K562 (cell line): Measurements from ENCODE around the gene SURF4. TPM values are rescaled to one million over a fixed set of nuclear protein-coding genes. Genes with fewer than 3 reads are reported as not detected.

ENCODE experiments used
- ATAC-seq: fragments of 200-7000 bp; cut with Tn5 transposase; 3 replicates; pipeline ENCODE4 v1.9.1; 2020; ENCODE audit warnings: moderate library complexity
- BruUV-seq: library from RNA; stranded (reverse); fragments of 400-500 nt; replicated peaks from 2 replicates; lab custom pipeline; 2021; lab: Mats Ljungman, UMichigan
- CTCF ChIA-PET: fragments of 300-600 bp; formaldehyde crosslinking; extraction: SDS; loops from one replicate; lab custom pipeline; 2021; ENCODE audit warnings: low intra/inter-chr PET ratio; lab: Yijun Ruan, JAX
- POLR2A ChIA-PET: fragments of 300-600, 350-650 bp; sonication (Branson Sonifier 250); formaldehyde crosslinking; extraction: SDS; loops from one replicate; lab custom pipeline; 2021; ENCODE audit warnings: antibody characterized with exemption, inconsistent platforms; lab: Yijun Ruan, JAX
- DNase-seq, 4 experiments: peaks; one replicate each; pipeline versions ENCODE4 v3.0.0 to v3.0.0-alpha.2; 2011 to 2018; ENCODE audit warnings: low spot score in 3 of 4, mixed read lengths in 3 of 4; ENCODE audit errors: extremely low read depth in 1 of 4
- FAIRE-seq: peaks from 2 replicates; lab custom pipeline; 2011; peaks lifted over from hg19 to GRCh38; lab: Jason Lieb, UNC
- H2AFZ ChIP-seq: 2 replicates; pipeline ENCODE4 v1.6.0; 2011; ENCODE audit warnings: low read depth, low read length, control low read depth, inconsistent platforms
- H3K27ac ChIP-seq: fragments of 200-600 bp; 3 replicates; pipeline ENCODE4 v1.8.0; 2011; ENCODE audit warnings: low read depth, mild to moderate bottlenecking, control low read depth, inconsistent platforms, low read length, moderate library complexity, mixed read lengths; ENCODE audit errors: extremely low read depth
- H3K27me3 ChIP-seq, 2 experiments: fragments of 300-600 bp in 1 of 2; 2 replicates in 1 of 2; 3 replicates in 1 of 2; pipeline versions ENCODE4 v1.6.0 to v1.8.0; 2011; ENCODE audit warnings: inconsistent platforms in 2 of 2, low read length in 2 of 2, mild to moderate bottlenecking in 1 of 2, mixed read lengths in 1 of 2, moderate library complexity in 1 of 2; ENCODE audit not compliant: control insufficient read depth in 2 of 2, insufficient read depth in 2 of 2
- H3K36me3 ChIP-seq: fragments of 300-600 bp; 3 replicates; pipeline ENCODE4 v1.8.0; 2011; ENCODE audit warnings: mild to moderate bottlenecking, low read length, inconsistent platforms; ENCODE audit not compliant: control insufficient read depth, insufficient read depth
- H3K4me1 ChIP-seq, 2 experiments: fragments of 200-600 bp in 1 of 2; replicated peaks in 1 of 2; 2 replicates in 1 of 2; 3 replicates in 1 of 2; pipeline versions ENCODE4 v1.5.1 to v1.8.0; 2011; ENCODE audit warnings: inconsistent platforms in 2 of 2, low read length in 2 of 2, mild to moderate bottlenecking in 1 of 2, mixed read lengths in 1 of 2, moderate library complexity in 1 of 2; ENCODE audit not compliant: control insufficient read depth in 2 of 2, insufficient read depth in 2 of 2
- H3K4me2 ChIP-seq: 2 replicates; pipeline ENCODE4 v1.6.1; 2011; ENCODE audit warnings: low read length, control low read depth, inconsistent platforms, mixed read lengths; ENCODE audit not compliant: insufficient read depth
- H3K4me3 ChIP-seq: fragments of 200-600 bp; sonication (generic), shearing (Covaris generic); 2 replicates; pipeline ENCODE4 v1.5.1; 2016; ENCODE audit warnings: control low read depth, inconsistent platforms
- H3K79me2 ChIP-seq: fragments of 200-600 bp; 3 replicates; pipeline ENCODE4 v1.8.0; 2011; ENCODE audit warnings: low read length, inconsistent platforms; ENCODE audit not compliant: control insufficient read depth, insufficient read depth
- H3K9ac ChIP-seq, 2 experiments: 2 replicates each; pipeline versions ENCODE4 v1.6.0 to v1.6.1; 2011; ENCODE audit warnings: low read depth in 2 of 2, low read length in 2 of 2, control low read depth in 1 of 2, inconsistent platforms in 1 of 2, mild to moderate bottlenecking in 1 of 2, mixed read lengths in 1 of 2; ENCODE audit not compliant: insufficient read depth in 1 of 2
- H3K9me1 ChIP-seq: one replicate; pipeline ENCODE4 v1.6.0; 2011; ENCODE audit warnings: inconsistent platforms, mild to moderate bottlenecking, low read length, moderate library complexity; ENCODE audit not compliant: control insufficient read depth, insufficient read depth
- H3K9me3 ChIP-seq: replicated peaks from 2 replicates; pipeline ENCODE4 v1.5.1; 2011; ENCODE audit warnings: low read depth, low read length, inconsistent platforms; ENCODE audit not compliant: control insufficient read depth, insufficient read depth
- H4K20me1 ChIP-seq: replicated peaks from 2 replicates; pipeline ENCODE4 v1.6.1; 2011; ENCODE audit warnings: low read length, inconsistent platforms, mixed read lengths; ENCODE audit not compliant: control insufficient read depth, insufficient read depth
- BHLHE40 ChIP-seq: IDR thresholded peaks from 2 replicates; pipeline ENCODE4 v1.6.1; 2011; ENCODE audit warnings: low read length, improper control_type of control experiment
- CBFA2T3 ChIP-seq: fragments of 450-650 bp; IDR thresholded peaks from 2 replicates; pipeline ENCODE4 v1.6.1; 2017
- CEBPB ChIP-seq: fragments of 450-650 bp; IDR thresholded peaks from 2 replicates; pipeline ENCODE4 v1.6.1; 2016; ENCODE audit warnings: missing genetic modification characterization, missing compliant biosample characterization
- E2F8 ChIP-seq: fragments of 450-650 bp; IDR thresholded peaks from 2 replicates; pipeline ENCODE4 v1.7.1; 2018; ENCODE audit warnings: mild to moderate bottlenecking, low read depth; ENCODE audit not compliant: partially characterized antibody
- ESRRA ChIP-seq: fragments of 450-650 bp; IDR thresholded peaks from 2 replicates; pipeline ENCODE4 v1.6.1; 2014; ENCODE audit warnings: low read depth, mild to moderate bottlenecking, moderate library complexity, borderline replicate concordance
- FOS ChIP-seq: IDR thresholded peaks from 3 replicates; pipeline ENCODE4 v1.6.1; 2011; ENCODE audit not compliant: insufficient read length; ENCODE audit errors: extremely low read depth
- GTF2F1 ChIP-seq: IDR thresholded peaks from 2 replicates; pipeline ENCODE4 v1.6.1; 2011; ENCODE audit warnings: low read depth, low read length, improper control_type of control experiment
- MTF1 ChIP-seq: fragments of 250-450 bp; sonication (Bioruptor Pico); IDR thresholded peaks from 2 replicates; pipeline ENCODE4 v1.9.0; 2021; ENCODE audit warnings: moderate library complexity, mild to moderate bottlenecking, inconsistent platforms, borderline replicate concordance
- MYNN ChIP-seq, 2 experiments: sonication (generic); formaldehyde crosslinking in 1 of 2; IDR thresholded peaks; 2 replicates each; pipeline versions ENCODE4 v1.5.0 to v1.6.1; 2016 to 2020; ENCODE audit warnings: antibody characterized with exemption in 1 of 2, missing genetic modification reagents in 1 of 2
- POLR2AphosphoS2 ChIP-seq: IDR thresholded peaks from 2 replicates; pipeline ENCODE4 v1.6.1; 2012; ENCODE audit warnings: low read length, improper control_type of control experiment
- POLR2AphosphoS5 ChIP-seq: IDR thresholded peaks from 2 replicates; pipeline ENCODE4 v1.6.1; 2011; ENCODE audit warnings: mild to moderate bottlenecking, low read depth, low read length, moderate library complexity; ENCODE audit not compliant: control insufficient read depth, insufficient read depth
- POLR2B ChIP-seq: fragments of 450-650 bp; IDR thresholded peaks from 2 replicates; pipeline ENCODE4 v1.6.1; 2018; ENCODE audit warnings: low read depth; ENCODE audit not compliant: partially characterized antibody
- SP2 ChIP-seq: IDR thresholded peaks from 2 replicates; pipeline ENCODE4 v1.6.1; 2011; ENCODE audit warnings: mild to moderate bottlenecking, low read depth, low read length, moderate library complexity; ENCODE audit not compliant: poor library complexity, severe bottlenecking; ENCODE audit errors: extremely low read depth
- SUPT5H ChIP-seq: fragments of 450-650 bp; IDR thresholded peaks from 2 replicates; pipeline ENCODE4 v1.6.1; 2016
- THRB ChIP-seq: fragments of 450-650 bp; formaldehyde crosslinking; conservative IDR thresholded peaks from 2 replicates; pipeline ENCODE4 v1.4.0; 2022; ENCODE audit warnings: mild to moderate bottlenecking, missing genetic modification characterization
- XRCC3 ChIP-seq: fragments of 450-650 bp; IDR thresholded peaks from 2 replicates; pipeline ENCODE4 v1.6.1; 2017; ENCODE audit warnings: mild to moderate bottlenecking, moderate library complexity
- ZKSCAN1 ChIP-seq: fragments of 150-350 bp; IDR thresholded peaks from 2 replicates; pipeline ENCODE4 v1.6.1; 2016; ENCODE audit warnings: low read depth, low read length
- WGBS: fragments of 100-300 bp; shearing (Covaris generic); methylation state at CpG from one replicate; pipeline ENCODE4 v1.1.6; 2016; ENCODE audit warnings: low coverage, mixed read lengths; ENCODE audit not compliant: insufficient coverage; ENCODE audit errors: missing lambda C conversion rate; 5-methylcytosine and 5-hydroxymethylcytosine counted together
- in situ Hi-C: fragments of 300-500 bp; cut with MboI; formaldehyde crosslinking; loops from 4 replicates; pipeline ENCODE4 v1.15.0; 2018; ENCODE audit warnings: inconsistent platforms, mixed read lengths
- intact Hi-C: fragments of 100-400 bp; cut with micrococcal nuclease; formaldehyde crosslinking; loops from 2 replicates; pipeline ENCODE4 v1.14.2; 2022
- polyA plus RNA-seq, 8 experiments: library from polyadenylated mRNA; depleted of rRNA in 4 of 8; stranded (reverse) in 5 of 8; unstranded in 3 of 8; fragments of >200 nt; fragmentation: Nextera tagmentation in 2 of 8; fragmentation: Illumina TruSeq in 1 of 8; extraction: Ambion mirVana in 2 of 8; extraction: Trizol in 1 of 8; gene quantifications; 2 replicates each; pipeline versions ENCODE4 v1.2.1 to v1.2.3, GENCODE V29; 2011 to 2014; ENCODE audit warnings: inconsistent platforms in 1 of 8, missing spikeins in 1 of 8
- total RNA-seq, 7 experiments: library from RNA; depleted of rRNA in 6 of 7; stranded (reverse); fragments of >200 nt in 6 of 7; fragmentation: Illumina TruSeq in 2 of 7; extraction: Trizol in 2 of 7; gene quantifications; 2 replicates each; pipeline versions ENCODE4 v1.2.1 to v1.2.3, GENCODE V29; 2011 to 2021; ENCODE audit warnings: low replicate concordance in 1 of 7

Gene SURF4
- total and polyA plus RNA-seq, 9 of the 15 experiments (the other 6 are each of a cell fraction or from before 2014, with no cell fraction given): 8.4 to 176 (median 130) TPM

- no peak for TF ChIP-seq GTF2F1
- TF ChIP-seq FOS: no peak
- TF ChIP-seq CEBPB (tag): no peak; the same call in 1 of the 2 replicates
- TF ChIP-seq XRCC3: no peak
- no peak for TF ChIP-seq BHLHE40
- TF ChIP-seq SP2: no peak
- TF ChIP-seq CBFA2T3: no peak
Measured at GRCh38 chr9:133362359-133363044, 13.4 kb downstream of the SURF4 start (continued).

GRCh38 chr9:133361507-133362092 lies 14.3 kb downstream of the SURF4 start:
- H3K79me2 ChIP-seq: peaks cover 23% of the 10 kb centered on the region
- in situ Hi-C loops (no loop called here), intact Hi-C loops (no loop called here)
- no peak overlapping the region for H3K27ac ChIP-seq
- H3K27me3 ChIP-seq: no peaks in the 10 kb centered on the region
- no peak overlapping the region for H2AFZ ChIP-seq
- ATAC-seq (peak; percentile 5; the same call in 2 of the 3 replicates), DNase-seq (no peak), FAIRE-seq (peak; percentile 32)
- H3K4me1 ChIP-seq: peaks cover 13 to 41% of the 10 kb centered on the region in 2 experiments; a peak in 4 of 5 replicates
- no peak overlapping the region for H3K4me2 ChIP-seq
- peaks cover 39% of the 10 kb centered on the region for H4K20me1 ChIP-seq
- POLR2A ChIA-PET: interaction anchor here (3.3 to 7.4 kb wide), 5 partner anchors 8 to 14 kb away, joined by 22 to 109 read pairs (median 33); partner anchors contain the start of genes MED22, RPL7A, STKLD1 and SURF1
- no peaks in the 10 kb centered on the region for H3K9me1 ChIP-seq
- BruUV-seq: no TSS peak
- no peak overlapping the region for H3K9ac ChIP-seq
- H3K9me3 ChIP-seq: no peaks in the 10 kb centered on the region
- 77% methylated on average over 13 of the region's 13 CpGs for WGBS
- CTCF ChIA-PET: no interaction called here
- H3K4me3 ChIP-seq: no peak overlapping the region
- H3K36me3 ChIP-seq: peaks cover 91% of the 10 kb centered on the region
- TF ChIP-seq E2F8 (peak; percentile 50), POLR2AphosphoS2 (peak; percentile 94), MYNN (IDR thresholded peaks at IDR 0.05) (peak; percentile 61; the same call in 1 of the 2 replicates), MYNN (CRISPR knock-in tag; IDR thresholded peaks at IDR 0.05) (no peak), POLR2AphosphoS5 (peak; percentile 45), ZKSCAN1 (no peak), POLR2B (peak; percentile 28), THRB (CRISPR knock-in tag) (0 out of 2 replicates have a peak, but pooled peaks have one; percentile 46), SUPT5H (peak; percentile 53), ESRRA (peak; percentile 43; the same call in 1 of the 2 replicates), MTF1 (CRISPR knock-in tag) (no peak)
